Right lobe of liver (tissue), 4 donors: ENCODE measurements around the gene IL1R1.

Experiments
- POLR2A ChIP-seq: fragments of 450-650 bp; IDR thresholded peaks from one replicate; pipeline ENCODE4 v1.6.1; 2017; ENCODE audit warnings: antibody characterized with exemption, mild to moderate bottlenecking
- TF ChIP-seq, protein P1 (sequence below), 4 donors: fragments of 200-600 bp in 3 of 4; fragments of 450-650 bp in 1 of 4; IDR thresholded peaks; one replicate each; pipeline versions ENCODE4 v1.5.1 to v1.8.0; 2016 to 2022; ENCODE audit warnings: antibody characterized with exemption in 4 of 4, mild to moderate bottlenecking in 2 of 4
- donor health status: DM: no; HTN: no; CAD: no.
- donor health status: DM: no; HTN: no; CAD: no.
- donor health status: DM: no; HTN: yes; CAD: no.

- TF ChIP-seq, protein P1, sequence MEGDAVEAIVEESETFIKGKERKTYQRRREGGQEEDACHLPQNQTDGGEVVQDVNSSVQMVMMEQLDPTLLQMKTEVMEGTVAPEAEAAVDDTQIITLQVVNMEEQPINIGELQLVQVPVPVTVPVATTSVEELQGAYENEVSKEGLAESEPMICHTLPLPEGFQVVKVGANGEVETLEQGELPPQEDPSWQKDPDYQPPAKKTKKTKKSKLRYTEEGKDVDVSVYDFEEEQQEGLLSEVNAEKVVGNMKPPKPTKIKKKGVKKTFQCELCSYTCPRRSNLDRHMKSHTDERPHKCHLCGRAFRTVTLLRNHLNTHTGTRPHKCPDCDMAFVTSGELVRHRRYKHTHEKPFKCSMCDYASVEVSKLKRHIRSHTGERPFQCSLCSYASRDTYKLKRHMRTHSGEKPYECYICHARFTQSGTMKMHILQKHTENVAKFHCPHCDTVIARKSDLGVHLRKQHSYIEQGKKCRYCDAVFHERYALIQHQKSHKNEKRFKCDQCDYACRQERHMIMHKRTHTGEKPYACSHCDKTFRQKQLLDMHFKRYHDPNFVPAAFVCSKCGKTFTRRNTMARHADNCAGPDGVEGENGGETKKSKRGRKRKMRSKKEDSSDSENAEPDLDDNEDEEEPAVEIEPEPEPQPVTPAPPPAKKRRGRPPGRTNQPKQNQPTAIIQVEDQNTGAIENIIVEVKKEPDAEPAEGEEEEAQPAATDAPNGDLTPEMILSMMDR (IDR thresholded peaks at IDR 0.05), result no peak
- TF ChIP-seq POLR2A, result no peak
Observed at GRCh38 chr2:102103284-102103683, 39.3 kb upstream of the IL1R1 start.
